Calu3 (cell line): ENCODE results near the gene DDX41. TPM values are rescaled to one million over a fixed set of nuclear protein-coding genes. Genes with fewer than 3 reads are reported as not detected.

ENCODE experiments used
- BruUV-seq: library from RNA; stranded (reverse); fragments of 400-500 nt; replicated peaks from 2 replicates; lab custom pipeline; 2021; lab: Mats Ljungman, UMichigan
- CTCF ChIA-PET: fragments of 300-600 bp; sonication (Branson Sonifier 250); formaldehyde crosslinking; loops from one replicate; lab custom pipeline; 2022; ENCODE audit warnings: antibody characterized with exemption; lab: Charles Lee
- DNase-seq: peaks from one replicate; pipeline ENCODE4 v3.0.0; 2022
- H3K27ac Mint-ChIP-seq: one replicate; pipeline ENCODE4 v1.8.0; 2022; ENCODE audit warnings: mixed read lengths; ENCODE audit not compliant: unreplicated experiment
- H3K27me3 Mint-ChIP-seq: one replicate; pipeline ENCODE4 v1.8.0; 2022; ENCODE audit warnings: mixed read lengths; ENCODE audit not compliant: unreplicated experiment
- H3K36me3 Mint-ChIP-seq: one replicate; pipeline ENCODE4 v1.8.0; 2022; ENCODE audit warnings: mild to moderate bottlenecking, moderate library complexity, mixed read lengths; ENCODE audit not compliant: insufficient read depth, unreplicated experiment
- H3K4me1 Mint-ChIP-seq: one replicate; pipeline ENCODE4 v1.8.0; 2022; ENCODE audit warnings: mild to moderate bottlenecking, low read depth, mixed read lengths; ENCODE audit not compliant: unreplicated experiment
- H3K4me3 Mint-ChIP-seq: one replicate; pipeline ENCODE4 v1.8.0; 2022; ENCODE audit warnings: mild to moderate bottlenecking, low read depth, moderate library complexity, mixed read lengths; ENCODE audit not compliant: unreplicated experiment
- H3K9me3 Mint-ChIP-seq: one replicate; pipeline ENCODE4 v1.8.0; 2022; ENCODE audit warnings: low read depth, mixed read lengths; ENCODE audit not compliant: unreplicated experiment
- intact Hi-C: fragments of 100-400 bp; cut with micrococcal nuclease; formaldehyde crosslinking; loops from one replicate; pipeline ENCODE4 v1.10.0; 2022; ENCODE audit not compliant: unreplicated experiment
- total RNA-seq: library from RNA; stranded (reverse); gene quantifications from 2 replicates; pipeline ENCODE4 v1.2.3, GENCODE V29; 2022
- TF ChIP-seq, protein P1 (sequence below): fragments of 200-600 bp; IDR thresholded peaks from one replicate; pipeline ENCODE4 v1.8.0; 2022; ENCODE audit warnings: antibody characterized with exemption; ENCODE audit not compliant: unreplicated experiment

The DDX41 gene
- total RNA-seq, 1 experiment from 2014 or later: 101 TPM

- BruUV-seq: TSS peak; percentile 26
- peak overlapping the region; percentile 76 for H3K4me3 Mint-ChIP-seq
- TF ChIP-seq, protein P1, sequence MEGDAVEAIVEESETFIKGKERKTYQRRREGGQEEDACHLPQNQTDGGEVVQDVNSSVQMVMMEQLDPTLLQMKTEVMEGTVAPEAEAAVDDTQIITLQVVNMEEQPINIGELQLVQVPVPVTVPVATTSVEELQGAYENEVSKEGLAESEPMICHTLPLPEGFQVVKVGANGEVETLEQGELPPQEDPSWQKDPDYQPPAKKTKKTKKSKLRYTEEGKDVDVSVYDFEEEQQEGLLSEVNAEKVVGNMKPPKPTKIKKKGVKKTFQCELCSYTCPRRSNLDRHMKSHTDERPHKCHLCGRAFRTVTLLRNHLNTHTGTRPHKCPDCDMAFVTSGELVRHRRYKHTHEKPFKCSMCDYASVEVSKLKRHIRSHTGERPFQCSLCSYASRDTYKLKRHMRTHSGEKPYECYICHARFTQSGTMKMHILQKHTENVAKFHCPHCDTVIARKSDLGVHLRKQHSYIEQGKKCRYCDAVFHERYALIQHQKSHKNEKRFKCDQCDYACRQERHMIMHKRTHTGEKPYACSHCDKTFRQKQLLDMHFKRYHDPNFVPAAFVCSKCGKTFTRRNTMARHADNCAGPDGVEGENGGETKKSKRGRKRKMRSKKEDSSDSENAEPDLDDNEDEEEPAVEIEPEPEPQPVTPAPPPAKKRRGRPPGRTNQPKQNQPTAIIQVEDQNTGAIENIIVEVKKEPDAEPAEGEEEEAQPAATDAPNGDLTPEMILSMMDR: no peak
- H3K27ac Mint-ChIP-seq: no peak overlapping the region
- CTCF ChIA-PET: interaction anchor here (1.6 to 2.4 kb wide), 3 partner anchors 25 to 69 kb away, joined by 5 to 11 read pairs (median 10); partner anchors contain the start of gene PDLIM7
- no peaks in the 10 kb centered on the region for H3K9me3 Mint-ChIP-seq
- intact Hi-C loops: no loop called here
- peak; percentile 40 for DNase-seq
- H3K4me1 Mint-ChIP-seq: peaks cover 26% of the 10 kb centered on the region
- H3K27me3 Mint-ChIP-seq: no peaks in the 10 kb centered on the region
- H3K36me3 Mint-ChIP-seq: peaks cover 86% of the 10 kb centered on the region
Observed at GRCh38 chr5:177470759-177471536, 45.8 kb downstream of the DDX41 start.

DNA sequence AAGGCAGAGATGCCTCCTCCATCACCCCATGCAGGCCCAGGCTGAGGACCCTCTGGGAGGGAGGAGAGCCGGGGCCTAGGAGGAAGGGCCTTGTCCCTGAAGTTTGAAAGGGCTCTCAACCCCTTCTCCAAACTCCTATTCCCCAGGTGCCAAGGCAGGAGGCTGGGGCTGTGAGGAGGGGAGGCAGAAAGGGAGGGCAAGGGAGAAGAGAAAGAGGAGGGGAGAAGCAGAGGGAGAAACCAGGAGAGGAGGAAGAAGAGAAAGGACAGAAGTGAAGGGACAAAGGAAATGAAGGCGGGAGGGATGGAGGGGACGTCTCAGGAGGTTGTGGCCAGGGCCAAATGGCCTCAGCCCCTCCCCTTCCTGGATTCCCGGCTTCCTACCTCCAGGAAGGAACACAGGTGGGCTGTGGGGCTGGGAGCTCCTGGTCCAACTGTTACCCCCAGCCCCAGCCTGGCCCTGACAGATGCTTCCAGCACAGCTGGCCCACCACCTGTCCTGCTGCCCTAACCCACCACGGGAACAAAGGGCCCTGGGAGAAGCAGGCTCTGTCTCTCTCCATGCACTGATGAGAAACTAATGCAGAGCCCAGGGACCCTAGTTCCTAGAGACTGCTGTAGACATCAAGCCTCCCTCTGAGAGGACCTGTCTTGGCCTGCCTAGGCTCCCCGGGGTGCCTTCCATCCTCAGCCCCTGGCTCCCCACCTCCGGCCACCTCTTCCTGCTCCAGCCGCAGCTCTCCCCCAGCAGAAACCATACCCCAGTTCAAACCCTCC is 46.8 kb downstream of the DDX41 start:
- TF ChIP-seq, protein P1: no peak
- H3K9me3 Mint-ChIP-seq: no peaks in the 10 kb centered on the region
- no peak for DNase-seq
- H3K4me3 Mint-ChIP-seq: no peak overlapping the region
- CTCF ChIA-PET: interaction anchor here (1.1 to 1.2 kb wide), 2 partner anchors 12 to 14 kb away, joined by 4 read pairs; no protein-coding TSS in a partner anchor
- peaks cover 88% of the 10 kb centered on the region for H3K36me3 Mint-ChIP-seq
- H3K27ac Mint-ChIP-seq: no peak overlapping the region
- BruUV-seq: no TSS peak
- H3K27me3 Mint-ChIP-seq: no peaks in the 10 kb centered on the region
- H3K4me1 Mint-ChIP-seq: peaks cover 26% of the 10 kb centered on the region
- intact Hi-C loops: no loop called here

DNA sequence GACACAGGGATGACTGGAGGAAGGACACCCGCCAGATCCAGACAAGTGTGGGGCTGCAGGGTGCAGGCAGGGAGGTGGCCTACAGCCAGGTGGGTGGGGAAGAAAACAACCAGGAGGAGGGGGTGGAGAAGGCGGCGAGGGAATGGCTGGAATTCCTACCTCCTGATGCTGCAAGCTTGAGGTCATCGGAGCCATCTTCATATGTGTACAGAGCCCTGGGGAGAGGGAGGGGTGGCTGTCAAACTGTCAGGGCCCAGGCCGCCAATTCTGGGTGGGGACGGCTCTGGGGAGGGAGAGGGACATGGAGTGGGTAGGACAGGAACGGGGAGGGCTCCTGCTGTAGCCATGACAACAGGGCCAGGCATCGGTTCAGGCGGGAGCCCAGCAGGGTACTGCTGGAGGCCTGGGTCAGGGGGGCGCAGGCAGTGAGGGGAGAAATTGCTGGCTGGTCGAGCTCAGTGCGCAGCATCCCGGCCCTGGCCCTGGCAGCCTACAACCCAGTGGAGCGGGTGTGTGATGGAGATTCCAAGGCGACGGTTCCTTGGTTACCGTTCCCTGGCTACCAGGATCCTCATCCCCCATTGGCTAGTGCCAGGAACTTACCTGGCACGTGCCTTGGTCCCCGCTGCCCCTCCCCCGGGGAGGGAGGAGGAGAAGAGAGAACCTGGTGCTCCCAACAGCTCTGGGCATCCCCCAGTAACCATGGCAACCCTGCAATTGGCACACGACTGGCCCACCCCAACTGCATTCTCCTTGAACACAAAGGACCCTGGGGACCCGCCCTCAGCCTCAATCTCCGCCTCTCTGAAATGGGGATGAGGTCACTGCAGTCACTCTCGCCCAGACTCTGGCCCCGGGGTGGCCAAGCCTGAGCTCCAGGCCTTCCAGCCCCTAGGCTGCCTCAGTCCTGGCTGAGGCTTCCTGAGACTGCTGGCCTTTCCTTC is 47.8 kb downstream of the DDX41 start:
- no peaks in the 10 kb centered on the region for H3K9me3 Mint-ChIP-seq
- peaks cover 26% of the 10 kb centered on the region for H3K4me1 Mint-ChIP-seq
- intact Hi-C loops: no loop called here
- DNase-seq: no peak
- BruUV-seq: no TSS peak
- H3K4me3 Mint-ChIP-seq: no peak overlapping the region
- TF ChIP-seq, protein P1: no peak
- no peak overlapping the region for H3K27ac Mint-ChIP-seq
- CTCF ChIA-PET: interaction anchor here (1.1 to 1.2 kb wide), 2 partner anchors 11 to 13 kb away, joined by 4 read pairs; no protein-coding TSS in a partner anchor
- peaks cover 88% of the 10 kb centered on the region for H3K36me3 Mint-ChIP-seq
- H3K27me3 Mint-ChIP-seq: no peaks in the 10 kb centered on the region

DNA sequence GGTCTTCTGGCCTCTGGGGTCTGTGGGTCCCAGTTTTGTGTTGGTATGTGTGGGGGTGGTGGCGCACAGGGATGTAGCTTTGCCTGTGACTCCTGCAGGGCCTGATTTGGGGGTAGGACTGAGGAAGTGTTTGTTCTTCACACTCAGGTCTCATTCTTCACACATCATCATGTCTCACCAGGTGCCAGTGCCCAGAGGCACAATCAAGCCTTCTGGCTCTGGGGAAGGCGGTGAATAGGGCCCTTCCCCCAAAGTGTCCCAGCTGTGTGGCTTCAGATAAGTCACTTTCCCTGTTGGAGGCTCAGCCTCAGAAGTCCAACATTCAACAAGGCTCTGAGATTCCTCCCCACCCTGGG is 48.5 kb downstream of the DDX41 start:
- Mint-ChIP-seq H3K27me3 (no peaks in the 10 kb centered on the region), H3K36me3 (peaks cover 88% of the 10 kb centered on the region), H3K4me1 (peaks cover 26% of the 10 kb centered on the region), H3K9me3 (no peaks in the 10 kb centered on the region), H3K4me3 (no peak overlapping the region), H3K27ac (no peak overlapping the region)
- no peak for DNase-seq
- intact Hi-C loops: no loop called here
- TF ChIP-seq, protein P1: no peak
- CTCF ChIA-PET: interaction anchor here (1.1 kb wide), 1 partner anchor 13 kb away, joined by 4 read pairs; no protein-coding TSS in a partner anchor
- BruUV-seq: no TSS peak
